Fibroblast of lung (primary cell): ENCODE results near the gene TBC1D30. TPM values are rescaled to one million over a fixed set of nuclear protein-coding genes. Genes with fewer than 3 reads are reported as not detected.

Source experiments
- DNase-seq, 2 donors: peaks; one replicate each; pipeline versions ENCODE4 v3.0.0 to v3.0.0-alpha.2; 2010; ENCODE audit warnings: low read depth in 2 of 2
- H2AFZ ChIP-seq: 2 replicates; pipeline ENCODE4 v1.5.1; 2012; ENCODE audit warnings: low read length, control low read depth, inconsistent platforms
- H3K27ac ChIP-seq: 2 replicates; pipeline ENCODE4 v1.5.1; 2011; ENCODE audit warnings: low read length, control low read depth; ENCODE audit not compliant: insufficient read depth
- H3K27me3 ChIP-seq: 2 replicates; pipeline ENCODE4 v1.5.1; 2011; ENCODE audit warnings: mild to moderate bottlenecking, low read length; ENCODE audit not compliant: control insufficient read depth, insufficient read depth
- H3K36me3 ChIP-seq: 2 replicates; pipeline ENCODE4 v1.5.1; 2011; ENCODE audit warnings: low read length; ENCODE audit not compliant: control insufficient read depth, insufficient read depth
- H3K4me1 ChIP-seq: 2 replicates; pipeline ENCODE4 v1.5.1; 2011; ENCODE audit warnings: low read length; ENCODE audit not compliant: control insufficient read depth, insufficient read depth; ENCODE audit errors: extremely low read depth
- H3K4me2 ChIP-seq: 2 replicates; pipeline ENCODE4 v1.5.1; 2011; ENCODE audit warnings: low read length, control low read depth; ENCODE audit not compliant: insufficient read depth; ENCODE audit errors: extremely low read depth
- H3K4me3 ChIP-seq, 4 experiments: fragments of 200-600 bp in 1 of 4; sonication (generic) in 1 of 4; replicated peaks in 1 of 4; 2 replicates each; pipeline ENCODE4 v1.5.1; 2011 to 2016; ENCODE audit warnings: low read length in 4 of 4, low read depth in 3 of 4, mild to moderate bottlenecking in 3 of 4, control low read depth in 2 of 4, inconsistent platforms in 1 of 4, mixed read lengths in 1 of 4; ENCODE audit not compliant: insufficient read depth in 1 of 4; ENCODE audit errors: control extremely low read depth in 1 of 4
- H3K79me2 ChIP-seq: 2 replicates; pipeline ENCODE4 v1.5.1; 2012; ENCODE audit warnings: mild to moderate bottlenecking, low read length, inconsistent platforms; ENCODE audit not compliant: control insufficient read depth, insufficient read depth
- H3K9ac ChIP-seq: 2 replicates; pipeline ENCODE4 v1.5.1; 2011; ENCODE audit warnings: mild to moderate bottlenecking, low read length, control low read depth; ENCODE audit not compliant: insufficient read depth
- H3K9me3 ChIP-seq: 2 replicates; pipeline ENCODE4 v1.5.1; 2012; ENCODE audit warnings: low read depth, low read length; ENCODE audit not compliant: control insufficient read depth, insufficient read depth
- H4K20me1 ChIP-seq: 2 replicates; pipeline ENCODE4 v1.5.1; 2011; ENCODE audit warnings: low read length; ENCODE audit not compliant: control insufficient read depth, insufficient read depth; ENCODE audit errors: extremely low read depth
- EZH2 ChIP-seq: IDR thresholded peaks from 2 replicates; pipeline ENCODE4 v1.5.1; 2012; ENCODE audit warnings: low read length, control low read depth, mild to moderate bottlenecking; ENCODE audit errors: missing control alignments
- polyA plus RNA-seq, 2 donors: library from polyadenylated mRNA; depleted of rRNA in 1 of 2; stranded (reverse) in 1 of 2; unstranded in 1 of 2; fragments of >200 nt; gene quantifications; 2 replicates each; pipeline ENCODE4 v1.2.1, GENCODE V29; 2011 to 2012; ENCODE audit warnings: missing spikeins in 1 of 2
- total RNA-seq: library from RNA; depleted of rRNA; stranded (reverse); fragments of >200 nt; gene quantifications from 2 replicates; pipeline ENCODE4 v1.2.1, GENCODE V29; 2014
- TF ChIP-seq, protein P1 (sequence below), 2 donors: IDR thresholded peaks in 1 of 2; conservative IDR thresholded peaks in 1 of 2; 1 replicate in 1 of 2; 2 replicates in 1 of 2; pipeline ENCODE4 v1.5.1; 2011 to 2012; ENCODE audit warnings: low read length in 2 of 2, control low read depth in 1 of 2, inconsistent platforms in 1 of 2, low read depth in 1 of 2, mild to moderate bottlenecking in 1 of 2

TBC1D30 gene
- total and polyA plus RNA-seq, 2 donors (not counting 1 experiment from before 2014, with no cell fraction given): 0.24 to 0.66 TPM

DNA sequence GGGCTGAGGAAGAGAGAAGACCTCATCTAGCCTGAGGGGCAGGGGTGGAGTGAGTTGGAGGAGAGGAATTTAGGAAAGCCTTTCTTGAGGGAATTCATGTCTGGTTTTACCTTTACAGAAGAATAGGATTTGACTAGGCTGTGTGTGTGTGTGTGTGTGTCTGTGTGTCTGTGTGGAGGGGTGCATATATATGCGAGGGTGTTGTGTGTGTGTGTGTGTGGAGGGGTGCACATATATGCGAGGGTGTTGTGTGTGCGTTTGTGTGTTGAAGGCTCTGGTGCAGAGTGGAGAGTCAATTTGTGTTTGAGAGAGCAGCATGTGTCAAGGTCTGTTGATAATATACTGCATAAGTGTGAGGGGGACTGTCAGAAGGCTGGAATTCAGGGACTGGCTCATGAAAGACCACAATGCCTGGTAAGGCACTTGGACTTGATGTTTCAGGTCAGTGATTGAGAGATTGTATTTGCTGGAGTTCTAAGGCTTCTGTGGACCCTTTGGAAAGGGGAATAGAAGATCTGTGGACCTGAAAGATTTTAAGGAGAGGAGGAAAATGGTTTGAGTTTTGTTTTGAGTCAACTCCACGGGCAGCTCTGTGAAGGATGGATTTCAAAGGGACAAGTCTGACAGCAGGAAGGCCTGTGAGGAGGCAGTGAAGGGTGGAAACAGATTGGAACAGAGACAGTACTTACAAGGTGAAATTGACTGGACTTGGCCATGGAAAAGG is 34.6 kb downstream of the TBC1D30 start:
- no peak for TF ChIP-seq EZH2
- TF ChIP-seq, protein P1, sequence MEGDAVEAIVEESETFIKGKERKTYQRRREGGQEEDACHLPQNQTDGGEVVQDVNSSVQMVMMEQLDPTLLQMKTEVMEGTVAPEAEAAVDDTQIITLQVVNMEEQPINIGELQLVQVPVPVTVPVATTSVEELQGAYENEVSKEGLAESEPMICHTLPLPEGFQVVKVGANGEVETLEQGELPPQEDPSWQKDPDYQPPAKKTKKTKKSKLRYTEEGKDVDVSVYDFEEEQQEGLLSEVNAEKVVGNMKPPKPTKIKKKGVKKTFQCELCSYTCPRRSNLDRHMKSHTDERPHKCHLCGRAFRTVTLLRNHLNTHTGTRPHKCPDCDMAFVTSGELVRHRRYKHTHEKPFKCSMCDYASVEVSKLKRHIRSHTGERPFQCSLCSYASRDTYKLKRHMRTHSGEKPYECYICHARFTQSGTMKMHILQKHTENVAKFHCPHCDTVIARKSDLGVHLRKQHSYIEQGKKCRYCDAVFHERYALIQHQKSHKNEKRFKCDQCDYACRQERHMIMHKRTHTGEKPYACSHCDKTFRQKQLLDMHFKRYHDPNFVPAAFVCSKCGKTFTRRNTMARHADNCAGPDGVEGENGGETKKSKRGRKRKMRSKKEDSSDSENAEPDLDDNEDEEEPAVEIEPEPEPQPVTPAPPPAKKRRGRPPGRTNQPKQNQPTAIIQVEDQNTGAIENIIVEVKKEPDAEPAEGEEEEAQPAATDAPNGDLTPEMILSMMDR (conservative IDR thresholded peaks at IDR 0.05 in 1 of 2, IDR thresholded peaks at IDR 0.05 in 1 of 2; ENCODE audit: low read depth in 1 of 2, low read length in 2 of 2): no peak
- Histone ChIP-seq H3K79me2 (no peaks in the 10 kb centered on the region), H3K9ac (no peak overlapping the region), H4K20me1 (no peaks in the 10 kb centered on the region), H3K9me3 (no peaks in the 10 kb centered on the region), H3K4me1 (no peaks in the 10 kb centered on the region), H3K36me3 (no peaks in the 10 kb centered on the region), H3K4me3 (no peak overlapping the region), H3K27me3 (peaks cover 5% of the 10 kb centered on the region), H3K27ac (no peak overlapping the region), H2AFZ (no peak overlapping the region), H3K4me2 (no peak overlapping the region)
- DNase-seq: no peak

DNA sequence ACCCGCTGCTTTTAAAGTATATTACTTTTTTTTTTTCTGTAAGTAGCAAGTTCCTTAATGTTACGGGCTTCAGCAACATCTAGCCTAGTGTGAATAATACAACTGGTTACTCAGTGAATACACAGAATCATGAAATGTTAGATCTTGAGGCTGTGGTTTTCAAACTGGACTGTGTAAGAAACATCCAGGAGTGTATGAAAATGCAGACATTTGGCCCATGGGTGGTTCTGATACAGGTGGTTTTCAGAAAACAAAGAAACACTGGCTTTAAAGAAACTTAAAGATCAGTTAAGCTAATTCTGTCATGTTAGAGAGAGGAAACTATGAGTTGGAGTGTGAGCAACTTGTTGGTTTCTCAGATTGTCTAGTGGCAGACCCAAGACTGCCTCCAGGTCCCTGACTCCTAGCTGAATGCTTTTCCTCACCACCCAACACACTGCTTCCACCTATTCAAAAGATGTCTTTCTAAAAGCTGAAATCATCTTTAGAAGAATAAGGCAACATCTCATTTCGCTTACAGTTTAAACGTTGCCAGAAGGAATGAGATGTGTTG is 36.1 kb downstream of the TBC1D30 start:
- Histone ChIP-seq H3K9me3 (no peaks in the 10 kb centered on the region), H3K79me2 (no peaks in the 10 kb centered on the region), H3K36me3 (no peaks in the 10 kb centered on the region), H3K27ac (no peak overlapping the region), H3K4me1 (no peaks in the 10 kb centered on the region), H3K4me2 (no peak overlapping the region), H3K9ac (no peak overlapping the region), H2AFZ (no peak overlapping the region), H3K4me3 (no peak overlapping the region), H4K20me1 (no peaks in the 10 kb centered on the region), H3K27me3 (peaks cover 5% of the 10 kb centered on the region)
- TF ChIP-seq EZH2: no peak
- TF ChIP-seq, protein P1 (conservative IDR thresholded peaks at IDR 0.05 in 1 of 2, IDR thresholded peaks at IDR 0.05 in 1 of 2; ENCODE audit: low read depth in 1 of 2, low read length in 2 of 2): no peak
- no peak for DNase-seq

DNA sequence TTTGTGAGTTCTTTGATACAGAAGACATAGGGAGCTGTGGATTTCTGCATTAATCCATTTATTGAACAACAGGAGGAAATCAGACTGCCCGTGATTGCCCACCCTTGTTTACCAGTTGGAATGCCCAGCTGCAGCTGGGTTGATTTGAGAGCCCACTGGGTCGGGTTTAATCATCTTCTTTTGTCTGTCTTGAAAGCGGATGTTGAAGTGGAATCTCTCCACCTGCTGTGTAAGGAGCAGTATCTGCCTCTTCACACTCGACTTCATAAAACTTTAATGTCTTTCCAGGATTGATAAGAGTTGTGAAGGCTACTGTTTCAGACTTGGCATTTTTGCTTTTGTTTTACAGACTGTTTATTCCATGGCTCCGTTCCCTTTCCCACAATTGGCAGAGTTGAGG is 39.9 kb downstream of the TBC1D30 start:
- Histone ChIP-seq H2AFZ (no peak overlapping the region), H3K4me1 (no peaks in the 10 kb centered on the region), H3K9ac (no peak overlapping the region), H3K36me3 (no peaks in the 10 kb centered on the region), H3K9me3 (no peaks in the 10 kb centered on the region), H4K20me1 (no peaks in the 10 kb centered on the region), H3K4me2 (no peak overlapping the region), H3K79me2 (no peaks in the 10 kb centered on the region), H3K4me3 (no peak overlapping the region), H3K27me3 (peaks cover 11% of the 10 kb centered on the region), H3K27ac (no peak overlapping the region)
- no peak for TF ChIP-seq EZH2
- TF ChIP-seq, protein P1 (conservative IDR thresholded peaks at IDR 0.05 in 1 of 2, IDR thresholded peaks at IDR 0.05 in 1 of 2; ENCODE audit: low read depth in 1 of 2, low read length in 2 of 2): no peak
- no peak for DNase-seq
